ENCODE results near the gene BRF1.
"Not testable (repeated sequence)": the region's sequence is repeated elsewhere in the genome, so short reads cannot be mapped to it uniquely, and the experiment has no call there.

Gene BRF1
- total RNA-seq = 47.9 to 90.3 (median 55.2) reads per million in 3 experiments

GRCh38 chr14:105300542-105301102, at the start of gene BRF1:
BRF1 (minus strand) TSS chr14:105301001; CDS start chr14:105300629, 372 bp downstream.
- DNase-seq = peak; percentile 98

GRCh38 chr14:105349992-105350391, 49.2 kb upstream of the BRF1 start:
- DNase-seq = no peak

GRCh38 chr14:105348945-105349699, 48.3 kb upstream of the BRF1 start:
- no peak for DNase-seq

- DNase-seq = no peak
Observed at GRCh38 chr14:105348169-105348944, 47.6 kb upstream of the BRF1 start.

- DNase-seq = no peak
Observed at GRCh38 chr14:105347587-105347968, 46.8 kb upstream of the BRF1 start.

- no peak for DNase-seq
Observed at GRCh38 chr14:105346876-105347586, 46.2 kb upstream of the BRF1 start.

GRCh38 chr14:105346200-105346533, 45.4 kb upstream of the BRF1 start:
- DNase-seq = no peak

- DNase-seq = no peak
Observed at GRCh38 chr14:105343194-105343593, 42.4 kb upstream of the BRF1 start.

- DNase-seq = no peak
Observed at GRCh38 chr14:105340821-105341733, 40.3 kb upstream of the BRF1 start.

- DNase-seq = no peak
Observed at GRCh38 chr14:105337966-105338741, 37.4 kb upstream of the BRF1 start.

GRCh38 chr14:105337433-105337832, 36.6 kb upstream of the BRF1 start:
- DNase-seq = no peak

- DNase-seq = no peak
Observed at GRCh38 chr14:105336477-105337287, 35.9 kb upstream of the BRF1 start.

- no peak for DNase-seq
Observed at GRCh38 chr14:105335735-105336476, 35.1 kb upstream of the BRF1 start.

- not testable (repeated sequence) for DNase-seq
Observed at GRCh38 chr14:105335231-105335542, 34.4 kb upstream of the BRF1 start.

GRCh38 chr14:105334383-105335230, 33.8 kb upstream of the BRF1 start:
- DNase-seq = no peak

GRCh38 chr14:105333613-105334364, 33.0 kb upstream of the BRF1 start:
- DNase-seq = no peak

GRCh38 chr14:105333020-105333490, 32.3 kb upstream of the BRF1 start:
- DNase-seq = no peak

- no peak for DNase-seq
Observed at GRCh38 chr14:105332350-105332874, 31.6 kb upstream of the BRF1 start.
